22Rv1 (cell line): ENCODE data around the gene TMEM95.

Experiments
- ZFX ChIP-seq: fragments of 450-650 bp; IDR thresholded peaks from 2 replicates; pipeline ENCODE4 v1.6.1; 2017; ENCODE audit warnings: antibody characterized with exemption, borderline replicate concordance
- TF ChIP-seq, protein P1 (sequence below): fragments of 450-650 bp; IDR thresholded peaks from 2 replicates; pipeline ENCODE4 v1.5.1; 2017; ENCODE audit warnings: mild to moderate bottlenecking

DNA sequence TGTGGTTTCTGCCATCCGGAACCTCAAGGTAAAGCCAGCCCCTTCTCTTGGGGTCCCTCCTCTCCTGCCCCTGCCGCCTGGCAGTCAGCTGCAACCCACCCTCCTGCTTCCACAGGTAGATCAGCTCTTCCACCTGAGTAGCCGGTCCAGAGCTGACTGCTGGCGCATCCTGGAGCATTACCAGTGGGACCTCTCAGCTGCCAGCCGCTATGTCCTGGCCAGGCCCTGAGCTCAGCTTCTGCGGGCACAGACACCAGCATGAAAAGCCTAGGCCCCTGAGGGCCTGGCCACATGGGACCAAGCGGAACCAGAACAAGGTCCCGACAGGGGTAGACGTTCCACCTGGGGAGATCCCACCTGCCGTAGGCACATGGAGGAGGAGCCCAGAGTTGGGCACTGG lies 33.9 kb downstream of the TMEM95 start:
- TF ChIP-seq, protein P1, sequence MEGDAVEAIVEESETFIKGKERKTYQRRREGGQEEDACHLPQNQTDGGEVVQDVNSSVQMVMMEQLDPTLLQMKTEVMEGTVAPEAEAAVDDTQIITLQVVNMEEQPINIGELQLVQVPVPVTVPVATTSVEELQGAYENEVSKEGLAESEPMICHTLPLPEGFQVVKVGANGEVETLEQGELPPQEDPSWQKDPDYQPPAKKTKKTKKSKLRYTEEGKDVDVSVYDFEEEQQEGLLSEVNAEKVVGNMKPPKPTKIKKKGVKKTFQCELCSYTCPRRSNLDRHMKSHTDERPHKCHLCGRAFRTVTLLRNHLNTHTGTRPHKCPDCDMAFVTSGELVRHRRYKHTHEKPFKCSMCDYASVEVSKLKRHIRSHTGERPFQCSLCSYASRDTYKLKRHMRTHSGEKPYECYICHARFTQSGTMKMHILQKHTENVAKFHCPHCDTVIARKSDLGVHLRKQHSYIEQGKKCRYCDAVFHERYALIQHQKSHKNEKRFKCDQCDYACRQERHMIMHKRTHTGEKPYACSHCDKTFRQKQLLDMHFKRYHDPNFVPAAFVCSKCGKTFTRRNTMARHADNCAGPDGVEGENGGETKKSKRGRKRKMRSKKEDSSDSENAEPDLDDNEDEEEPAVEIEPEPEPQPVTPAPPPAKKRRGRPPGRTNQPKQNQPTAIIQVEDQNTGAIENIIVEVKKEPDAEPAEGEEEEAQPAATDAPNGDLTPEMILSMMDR = no peak
- TF ChIP-seq ZFX = no peak
